Endodermal cell (in vitro differentiated cells): ENCODE results near the gene HACE1. TPM values are rescaled to one million over a fixed set of nuclear protein-coding genes. Genes with fewer than 3 reads are reported as not detected.

Experiments
- DNase-seq: peaks from one replicate; pipeline ENCODE4 v3.0.0-alpha.2; 2017
- H3K27ac ChIP-seq: 2 replicates; pipeline ENCODE4 v1.5.1; 2013; ENCODE audit warnings: mild to moderate bottlenecking, low read depth, low read length, moderate library complexity
- H3K27me3 ChIP-seq: 2 replicates; pipeline ENCODE4 v1.6.1; 2013; ENCODE audit warnings: mild to moderate bottlenecking, low read length, moderate library complexity; ENCODE audit not compliant: insufficient read depth, control insufficient read depth, poor library complexity, severe bottlenecking
- H3K36me3 ChIP-seq: 2 replicates; pipeline ENCODE4 v1.7.0; 2013; ENCODE audit warnings: mild to moderate bottlenecking, low read length, moderate library complexity; ENCODE audit not compliant: control insufficient read depth, insufficient read depth
- H3K4me1 ChIP-seq: one replicate; pipeline ENCODE4 v1.7.0; 2013; ENCODE audit warnings: low read length; ENCODE audit not compliant: control insufficient read depth, insufficient read depth
- H3K4me3 ChIP-seq: 2 replicates; pipeline ENCODE4 v1.5.1; 2013; ENCODE audit warnings: mild to moderate bottlenecking, low read length, moderate library complexity
- H3K9ac ChIP-seq: 2 replicates; pipeline ENCODE4 v1.6.1; 2013; ENCODE audit warnings: mild to moderate bottlenecking, low read length, moderate library complexity; ENCODE audit not compliant: poor library complexity, severe bottlenecking; ENCODE audit errors: extremely low read depth
- H3K9me3 ChIP-seq: 2 replicates; pipeline ENCODE4 v1.6.1; 2013; ENCODE audit warnings: mild to moderate bottlenecking, low read length, moderate library complexity; ENCODE audit not compliant: control insufficient read depth
- H3K27ac Mint-ChIP-seq: 2 replicates; pipeline ENCODE4 v1.8.0; 2020; ENCODE audit warnings: mixed read lengths
- H3K27me3 Mint-ChIP-seq: 2 replicates; pipeline ENCODE4 v1.8.0; 2021; ENCODE audit warnings: mild to moderate bottlenecking, mixed read lengths; ENCODE audit not compliant: insufficient read depth
- H3K36me3 Mint-ChIP-seq: 2 replicates; pipeline ENCODE4 v1.8.0; 2020; ENCODE audit warnings: low read depth, mixed read lengths
- H3K4me1 Mint-ChIP-seq: 2 replicates; pipeline ENCODE4 v1.8.0; 2020; ENCODE audit warnings: mixed read lengths
- H3K4me3 Mint-ChIP-seq: 2 replicates; pipeline ENCODE4 v1.8.0; 2020; ENCODE audit warnings: mild to moderate bottlenecking, moderate library complexity, mixed read lengths
- H3K9me3 Mint-ChIP-seq: 2 replicates; pipeline ENCODE4 v1.8.0; 2020; ENCODE audit warnings: mild to moderate bottlenecking, mixed read lengths
- CTCF ChIP-seq: fragments of 200-600 bp; sonication (generic); conservative IDR thresholded peaks from 2 replicates; pipeline ENCODE4 v1.5.0; 2021; ENCODE audit warnings: antibody characterized with exemption, mild to moderate bottlenecking
- WGBS, 2 experiments: methylation state at CpG; one replicate each; pipeline versions ENCODE4 v1.1.5 to v1.1.7; 2013; ENCODE audit warnings: missing lambda C conversion rate in 2 of 2, mixed read lengths in 1 of 2; ENCODE audit not compliant: insufficient coverage in 1 of 2, insufficient read length in 1 of 2; 5-methylcytosine and 5-hydroxymethylcytosine counted together
- total RNA-seq, 2 donors: library from RNA; stranded (reverse); fragmentation: NEBNext Ultra II Directional in 1 of 2; extraction: Animal tissue kit (Norgen Biotek cat#: 25700) in 1 of 2; gene quantifications; 2 replicates in 1 of 2; 3 replicates in 1 of 2; pipeline ENCODE4 v1.2.1, GENCODE V29; 2021

HACE1 gene
- total RNA-seq, 2 donors from 2014 or later, result 23.7 to 30.1 TPM

GRCh38 chr6:104682722-104683643 is 176.7 kb downstream of the HACE1 start:
- H3K36me3 Mint-ChIP-seq, result no peaks in the 10 kb centered on the region
- no peak overlapping the region for H3K9ac ChIP-seq
- no peaks in the 10 kb centered on the region for H3K27me3 ChIP-seq
- no peaks in the 10 kb centered on the region for H3K36me3 ChIP-seq
- peaks cover 10% of the 10 kb centered on the region for H3K9me3 Mint-ChIP-seq
- H3K4me1 Mint-ChIP-seq, result peaks cover 4% of the 10 kb centered on the region
- H3K4me3 Mint-ChIP-seq, result no peak overlapping the region
- H3K9me3 ChIP-seq, result peaks cover 5% of the 10 kb centered on the region
- peak; percentile 95 for TF ChIP-seq CTCF
- no peak overlapping the region for H3K27ac ChIP-seq
- WGBS, 2 experiments, result 58 to 63% methylated on average over 8 to 15 of the region's 15 CpGs
- H3K4me1 ChIP-seq, result no peaks in the 10 kb centered on the region
- H3K27me3 Mint-ChIP-seq, result no peaks in the 10 kb centered on the region
- DNase-seq, result peak; percentile 89
- no peak overlapping the region for H3K4me3 ChIP-seq
- H3K27ac Mint-ChIP-seq, result no peak overlapping the region

DNA sequence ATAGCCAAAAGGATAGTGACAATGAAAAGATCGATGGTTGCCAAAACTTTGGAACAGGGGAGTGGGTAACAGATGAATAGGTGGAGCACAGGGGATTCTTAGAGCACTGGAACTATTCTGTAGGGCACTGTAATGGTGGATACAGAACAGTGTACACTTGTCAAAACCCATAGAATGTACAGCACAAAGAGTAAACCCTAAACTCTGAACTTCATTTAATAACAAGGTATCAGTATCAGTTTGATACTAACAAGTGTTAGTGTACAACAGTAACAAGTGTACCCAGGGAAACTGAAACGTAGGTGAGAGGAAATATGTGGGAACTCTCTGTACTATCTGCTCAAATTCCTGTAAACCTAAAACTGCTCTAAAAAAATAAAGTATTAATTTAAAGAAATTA is 179.2 kb downstream of the HACE1 start:
- Histone ChIP-seq H3K4me3 (no peak overlapping the region), H3K36me3 (no peaks in the 10 kb centered on the region), H3K9me3 (peaks cover 5% of the 10 kb centered on the region), H3K9ac (no peak overlapping the region), H3K4me1 (no peaks in the 10 kb centered on the region), H3K27ac (no peak overlapping the region), H3K27me3 (no peaks in the 10 kb centered on the region)
- Mint-ChIP-seq H3K9me3 (peaks cover 25% of the 10 kb centered on the region), H3K36me3 (peaks cover 3% of the 10 kb centered on the region), H3K27ac (no peak overlapping the region), H3K27me3 (no peaks in the 10 kb centered on the region), H3K4me3 (no peak overlapping the region), H3K4me1 (peaks cover 4% of the 10 kb centered on the region)
- 71% methylated on average over 2 of the region's 2 CpGs; no CpG with 5 or more reads in 1 of the 2 experiments for WGBS, 2 experiments
- no peak for TF ChIP-seq CTCF
- no peak for DNase-seq

DNA sequence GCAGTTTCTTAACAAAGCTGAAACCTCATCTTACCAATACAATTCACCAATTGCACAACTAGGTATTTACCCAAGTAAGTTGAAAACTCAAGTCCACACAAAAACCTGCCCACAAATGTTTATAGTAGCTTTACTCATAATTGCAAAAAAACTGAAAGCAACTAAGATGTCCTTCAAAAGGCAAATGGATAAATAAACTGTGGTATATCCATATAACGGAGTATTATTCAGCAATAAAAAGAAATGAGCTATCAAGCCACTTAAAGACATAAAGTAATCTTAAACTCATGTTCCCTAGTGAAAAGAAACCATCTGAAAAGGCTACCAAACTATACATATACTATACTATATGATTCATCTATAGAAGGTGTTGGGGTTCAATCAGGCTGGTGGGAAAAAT is 179.7 kb downstream of the HACE1 start:
- Mint-ChIP-seq H3K36me3 (peaks cover 3% of the 10 kb centered on the region), H3K4me1 (peaks cover 4% of the 10 kb centered on the region), H3K9me3 (peaks cover 31% of the 10 kb centered on the region), H3K27me3 (no peaks in the 10 kb centered on the region), H3K27ac (no peak overlapping the region), H3K4me3 (no peak overlapping the region)
- H3K27me3 ChIP-seq, result no peaks in the 10 kb centered on the region
- peaks cover 5% of the 10 kb centered on the region for H3K9me3 ChIP-seq
- H3K36me3 ChIP-seq, result no peaks in the 10 kb centered on the region
- TF ChIP-seq CTCF, result no peak
- no peaks in the 10 kb centered on the region for H3K4me1 ChIP-seq
- 100% methylated on average over 1 of the region's 1 CpG; no CpG with 5 or more reads in 1 of the 2 experiments for WGBS, 2 experiments
- no peak overlapping the region for H3K4me3 ChIP-seq
- H3K9ac ChIP-seq, result no peak overlapping the region
- no peak overlapping the region for H3K27ac ChIP-seq
- DNase-seq, result no peak

Other genes with a start within 250 kb of the HACE1 start
- gene LIN28B, start 97.2 kb upstream of the HACE1 start, total RNA-seq, result 10 to 100 TPM; 65.1 to 65.3 TPM